GM19193 (cell line): ENCODE measurements around the gene SYTL2.

Source experiments
- POLR2A ChIP-seq: IDR thresholded peaks from 4 replicates; pipeline ENCODE4 v1.6.1; 2011; ENCODE audit not compliant: insufficient read depth, insufficient read length; ENCODE audit errors: extremely low read depth

The SYTL2 gene

GRCh38 chr11:85831050-85831449, 20.1 kb upstream of the SYTL2 start:
- no peak for TF ChIP-seq POLR2A

- no peak for TF ChIP-seq POLR2A
These were observed 18.2 kb upstream of the SYTL2 start for GRCh38 chr11:85829172-85829571.

- TF ChIP-seq POLR2A = no peak
These were observed 17.7 kb upstream of the SYTL2 start for GRCh38 chr11:85828640-85828978.

DNA sequence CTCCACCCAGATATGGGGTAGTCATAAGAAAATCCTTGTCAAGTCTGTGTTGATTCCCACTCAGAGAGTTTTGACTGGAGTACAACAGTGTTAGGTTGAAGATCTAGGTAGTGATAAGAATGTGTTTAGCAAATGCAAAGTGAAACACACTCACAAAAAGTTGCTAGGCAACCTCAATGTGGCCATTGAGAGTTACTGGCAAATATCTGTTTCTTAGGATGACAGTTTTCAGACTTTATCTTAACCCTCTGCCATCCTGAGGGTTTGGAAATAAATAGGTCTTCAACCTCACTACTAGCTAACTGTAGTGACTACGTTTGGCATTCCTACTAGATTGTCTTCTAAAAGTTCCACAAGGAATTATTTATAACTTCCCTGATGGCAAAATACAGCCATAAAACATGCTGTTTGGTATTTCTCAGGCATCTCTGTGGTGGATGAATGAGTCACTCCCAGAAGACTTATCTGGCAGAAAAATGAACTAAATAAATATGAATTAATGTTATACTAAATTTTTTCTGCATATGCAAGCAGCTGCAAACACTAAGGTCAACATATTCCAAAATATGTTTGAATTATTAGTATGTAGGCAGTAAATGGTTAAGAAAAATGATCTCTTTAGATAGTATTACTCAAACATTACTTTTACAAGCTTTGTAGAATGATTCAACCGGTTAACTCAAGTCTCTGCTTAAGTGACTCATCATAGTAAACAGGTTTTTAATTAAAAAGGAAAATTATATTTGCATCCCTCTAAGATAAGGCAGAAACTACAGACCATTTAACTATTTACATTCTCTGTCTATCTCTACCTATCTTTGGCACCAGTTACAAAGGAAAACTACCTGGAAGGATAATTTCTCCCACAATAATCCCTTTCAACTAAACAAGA, 17.1 kb upstream of the SYTL2 start:
- TF ChIP-seq POLR2A = no peak

DNA sequence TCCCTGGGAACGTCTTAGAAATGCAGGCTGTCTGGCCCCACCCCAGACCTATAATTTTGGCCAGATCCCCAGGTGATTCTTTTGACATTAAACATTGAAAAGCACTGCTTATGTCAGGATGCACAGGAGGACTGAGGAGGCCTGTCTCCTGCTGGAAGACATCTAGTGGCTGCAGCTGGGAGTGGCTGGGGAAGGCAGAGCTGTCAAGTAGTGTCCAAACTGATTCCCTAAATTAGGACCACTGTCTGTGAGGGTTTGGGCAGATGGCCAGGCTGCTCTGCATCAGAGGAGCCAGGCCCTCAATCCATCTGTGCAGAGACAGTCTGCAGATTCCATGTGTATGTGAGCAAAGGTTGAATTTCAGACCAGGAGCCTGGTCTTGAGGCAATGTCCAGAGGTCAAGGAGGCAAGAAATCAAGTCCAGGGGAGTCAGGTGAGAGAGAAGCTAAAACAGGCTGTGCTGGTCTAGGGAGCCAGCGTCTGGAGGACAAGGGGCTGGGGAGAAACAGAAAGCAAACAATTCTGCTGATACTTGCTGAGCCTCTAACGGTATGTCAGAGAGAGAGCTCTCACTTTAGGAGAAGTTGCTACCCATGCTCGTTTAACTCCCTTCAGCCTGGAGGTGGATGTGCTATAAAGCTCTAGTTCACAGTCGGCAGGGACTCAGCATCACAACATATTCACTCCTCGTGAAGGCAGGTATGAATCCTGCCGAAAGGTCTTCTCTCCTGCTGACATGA, 15.3 kb upstream of the SYTL2 start:
- no peak for TF ChIP-seq POLR2A

GRCh38 chr11:85825616-85826015, 14.7 kb upstream of the SYTL2 start:
- no peak for TF ChIP-seq POLR2A

- no peak for TF ChIP-seq POLR2A
These were observed 12.9 kb upstream of the SYTL2 start for GRCh38 chr11:85823816-85824215.

GRCh38 chr11:85822814-85823213, 11.9 kb upstream of the SYTL2 start:
- no peak for TF ChIP-seq POLR2A

- no peak for TF ChIP-seq POLR2A
These were observed 10.7 kb upstream of the SYTL2 start for GRCh38 chr11:85821636-85822035.

GRCh38 chr11:85819441-85819840, 8.5 kb upstream of the SYTL2 start:
- TF ChIP-seq POLR2A = no peak

- TF ChIP-seq POLR2A = no peak
These were observed 4.4 kb upstream of the SYTL2 start for GRCh38 chr11:85815186-85815931.

DNA sequence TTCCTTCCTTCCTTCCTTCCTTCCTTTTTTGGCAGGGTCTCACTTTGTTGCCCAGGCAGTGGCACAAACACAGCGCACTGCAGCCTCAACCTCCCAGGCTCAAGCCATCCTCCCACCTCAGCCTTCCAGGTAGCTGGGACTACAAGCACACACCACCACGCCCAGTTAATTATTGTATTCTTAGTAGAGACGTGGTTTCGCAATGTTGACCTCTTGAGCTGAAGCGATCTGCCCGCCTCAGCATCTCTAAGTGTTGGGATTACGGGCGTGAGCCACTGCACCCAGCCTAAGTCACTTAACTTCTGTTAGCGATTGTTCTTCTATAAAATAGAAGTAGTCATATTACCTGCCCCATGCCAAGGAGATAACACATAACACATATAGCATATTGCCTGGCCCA, 2.8 kb upstream of the SYTL2 start:
- no peak for TF ChIP-seq POLR2A

- TF ChIP-seq POLR2A = no peak
These were observed 683 bp upstream of the SYTL2 start for GRCh38 chr11:85811624-85812023.

DNA sequence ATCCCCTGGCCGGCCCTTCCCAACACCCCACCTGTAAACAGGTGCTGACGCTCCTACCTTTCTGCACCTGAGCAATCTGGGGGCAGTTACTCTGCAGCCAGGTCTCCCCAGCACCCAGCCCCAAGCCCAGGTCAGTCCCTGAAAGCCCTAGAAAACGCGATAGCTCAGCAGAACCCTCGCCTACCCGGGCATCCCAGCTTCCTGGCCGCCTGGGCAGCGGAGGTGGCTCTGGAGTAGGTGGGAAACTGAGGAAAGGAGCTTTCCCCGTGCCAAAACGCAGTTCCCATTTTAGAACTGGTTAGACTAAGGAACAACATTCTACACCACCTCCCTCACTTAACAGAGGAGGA, 445 bp downstream of the SYTL2 start:
- TF ChIP-seq POLR2A = no peak

DNA sequence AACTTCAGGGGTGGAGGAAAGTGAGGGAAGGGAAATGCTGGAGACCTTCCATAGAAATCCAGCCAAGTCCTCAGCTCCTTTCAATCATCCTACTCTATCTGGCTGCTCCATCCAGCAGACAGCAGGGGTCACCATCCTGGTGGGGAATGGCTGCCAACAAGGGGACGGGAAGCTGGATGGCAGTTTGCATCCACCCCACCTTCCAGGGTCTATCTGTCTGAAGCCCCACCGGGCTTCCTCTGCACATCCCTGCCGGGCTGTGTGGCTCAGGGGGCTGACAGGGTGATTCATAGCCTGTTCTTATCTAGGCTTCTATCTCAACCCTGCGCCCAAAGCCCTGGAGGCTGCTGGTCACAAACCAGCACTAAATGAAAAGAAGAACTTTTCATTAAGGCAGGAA, 1.1 kb downstream of the SYTL2 start:
- TF ChIP-seq POLR2A = no peak
